Measurements from ENCODE around the gene CIB4.

CIB4 gene

GRCh38 chr2:26620031-26620605, 21.0 kb downstream of the CIB4 start:
- no peak for DNase-seq

- no peak for DNase-seq
Measured at GRCh38 chr2:26619521-26619951, 21.6 kb downstream of the CIB4 start.

- DNase-seq, result no peak
Measured at GRCh38 chr2:26619096-26619495, 22.1 kb downstream of the CIB4 start.

GRCh38 chr2:26618611-26619010, 22.6 kb downstream of the CIB4 start:
- DNase-seq, result no peak

- DNase-seq, result no peak
Measured at GRCh38 chr2:26617588-26618083, 23.5 kb downstream of the CIB4 start.

- no peak for DNase-seq
Measured at GRCh38 chr2:26616706-26617587, 24.2 kb downstream of the CIB4 start.

GRCh38 chr2:26615860-26616705, 25.1 kb downstream of the CIB4 start:
- no peak for DNase-seq

- no peak for DNase-seq
Measured at GRCh38 chr2:26615336-26615859, 25.8 kb downstream of the CIB4 start.

GRCh38 chr2:26614216-26615138, 26.7 kb downstream of the CIB4 start:
- no peak for DNase-seq

GRCh38 chr2:26613241-26614215, 27.6 kb downstream of the CIB4 start:
- no peak for DNase-seq

GRCh38 chr2:26612522-26613240, 28.5 kb downstream of the CIB4 start:
- no peak for DNase-seq

- DNase-seq, result no peak
Measured at GRCh38 chr2:26612034-26612433, 29.1 kb downstream of the CIB4 start.

GRCh38 chr2:26610504-26611335, 30.4 kb downstream of the CIB4 start:
- no peak for DNase-seq

- DNase-seq, result no peak
Measured at GRCh38 chr2:26609839-26610277, 31.3 kb downstream of the CIB4 start.

GRCh38 chr2:26609205-26609631, 31.9 kb downstream of the CIB4 start:
- DNase-seq, result no peak

- DNase-seq, result no peak
Measured at GRCh38 chr2:26608557-26608956, 32.6 kb downstream of the CIB4 start.

GRCh38 chr2:26607698-26608097, 33.5 kb downstream of the CIB4 start:
- no peak for DNase-seq

GRCh38 chr2:26606847-26607190, 34.3 kb downstream of the CIB4 start:
- DNase-seq, result no peak

All from effector CD4-positive, alpha-beta T cell (primary cell).